Breast epithelium (tissue), 4 donors: ENCODE measurements around the gene HOXB9. TPM values are rescaled to one million over a fixed set of nuclear protein-coding genes. Genes with fewer than 3 reads are reported as not detected.

Experiments used
- DNase-seq, 2 donors: peaks; one replicate each; pipeline ENCODE4 v3.0.0-alpha.2; 2019; ENCODE audit warnings: low spot score in 2 of 2
- H3K27ac ChIP-seq, 2 donors: fragments of 200-600 bp; sonication (generic) in 1 of 2; one replicate each; pipeline ENCODE4 v1.5.1; 2016 to 2019; ENCODE audit warnings: mild to moderate bottlenecking in 1 of 2
- H3K27me3 ChIP-seq, 2 donors: fragments of 200-600 bp; sonication (generic) in 1 of 2; one replicate each; pipeline versions ENCODE4 v1.5.1 to v1.6.0; 2017 to 2019; ENCODE audit warnings: control low read depth in 1 of 2, mild to moderate bottlenecking in 1 of 2
- H3K36me3 ChIP-seq: fragments of 200-600 bp; one replicate; pipeline ENCODE4 v1.5.1; 2019
- H3K4me1 ChIP-seq, 2 donors: fragments of 200-600 bp; sonication (generic); one replicate each; pipeline ENCODE4 v1.5.1; 2016 to 2019; ENCODE audit warnings: control low read depth in 1 of 2
- H3K4me3 ChIP-seq, 3 donors: fragments of 200-600 bp; sonication (generic); 1 replicate in 2 of 3; 2 replicates in 1 of 3; pipeline ENCODE4 v1.5.1; 2016 to 2019; ENCODE audit warnings: mild to moderate bottlenecking in 3 of 3, moderate library complexity in 2 of 3
- H3K9me3 ChIP-seq, 2 donors: fragments of 200-600 bp; sonication (generic) in 1 of 2; one replicate each; pipeline ENCODE4 v1.5.1; 2016 to 2019; ENCODE audit warnings: control low read depth in 1 of 2
- CTCF ChIP-seq, 3 donors: fragments of 450-650 bp; IDR thresholded peaks; one replicate each; pipeline ENCODE4 v1.5.1; 2016 to 2017; ENCODE audit warnings: antibody characterized with exemption in 3 of 3, mild to moderate bottlenecking in 3 of 3, moderate library complexity in 3 of 3
- POLR2A ChIP-seq: fragments of 450-650 bp; IDR thresholded peaks from one replicate; pipeline ENCODE4 v1.6.1; 2016; ENCODE audit warnings: antibody characterized with exemption, mild to moderate bottlenecking, moderate library complexity
- POLR2AphosphoS5 ChIP-seq, 3 donors: sonication (generic); formaldehyde crosslinking; IDR thresholded peaks; one replicate each; pipeline ENCODE4 v1.6.1; 2017; ENCODE audit warnings: antibody characterized with exemption in 3 of 3
- intact Hi-C: fragments of 100-400 bp; cut with DNase I; formaldehyde crosslinking; loops from one replicate; pipeline ENCODE4 v1.15.1; 2023; ENCODE audit warnings: low total_unique reads
- total RNA-seq, 3 donors: library from RNA; depleted of rRNA; stranded (reverse); fragments of >200 nt; gene quantifications; one replicate each; pipeline ENCODE4 v1.1.0, GENCODE V29; 2016

HOXB9 gene
- total RNA-seq, 3 donors from 2014 or later = 0.32 to 0.44 (median 0.33) TPM

- Histone ChIP-seq H3K4me3 (peak overlapping the region; percentile 54 to 78 (median 68)), H3K36me3 (no peaks in the 10 kb centered on the region), H3K9me3 (no peaks in the 10 kb centered on the region), H3K27ac (peak overlapping the region in 1 of 2 donors; percentile 43), H3K27me3 (peaks cover 19 to 97% of the 10 kb centered on the region in 2 donors), H3K4me1 (no peaks in the 10 kb centered on the region)
- no peak for DNase-seq
- intact Hi-C loops = no loop called here
- no peak for TF ChIP-seq POLR2A
- TF ChIP-seq POLR2AphosphoS5 (IDR thresholded peaks at IDR 0.05) = no peak
- TF ChIP-seq CTCF (IDR thresholded peaks at IDR 0.05) = no peak
Observed at GRCh38 chr17:48611681-48612455, 14.3 kb downstream of the HOXB9 start.

DNA sequence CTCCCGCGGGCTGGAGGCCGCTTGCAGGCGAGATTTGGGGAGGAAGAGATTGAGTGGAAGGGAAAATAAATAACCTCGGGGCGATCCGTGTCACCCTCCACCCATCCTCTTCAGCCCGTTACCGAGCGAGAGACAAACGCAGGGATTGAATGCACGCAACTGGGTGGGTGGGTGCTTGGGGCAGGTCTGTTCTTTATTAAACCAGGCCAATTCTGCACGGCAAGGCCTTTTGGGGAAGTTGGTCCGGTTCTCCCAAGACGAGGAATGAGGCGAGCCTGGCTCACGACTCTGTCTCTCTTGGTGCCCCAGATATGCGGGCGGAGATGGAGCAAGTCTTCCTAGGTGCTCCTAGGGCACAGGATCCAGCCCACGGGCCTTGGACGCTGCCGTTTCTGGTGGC, 14.9 kb downstream of the HOXB9 start:
- peaks cover 15 to 97% of the 10 kb centered on the region in 2 donors for H3K27me3 ChIP-seq
- no peaks in the 10 kb centered on the region for H3K36me3 ChIP-seq
- peak overlapping the region in 1 of 2 donors; percentile 81 for H3K27ac ChIP-seq
- H3K9me3 ChIP-seq = no peaks in the 10 kb centered on the region
- intact Hi-C loops = no loop called here
- TF ChIP-seq POLR2AphosphoS5 (IDR thresholded peaks at IDR 0.05) (no peak), POLR2A (no peak), CTCF (IDR thresholded peaks at IDR 0.05) (no peak)
- no peaks in the 10 kb centered on the region for H3K4me1 ChIP-seq
- peak overlapping the region; percentile 54 to 78 (median 68) for H3K4me3 ChIP-seq
- DNase-seq = no peak

- intact Hi-C loops = no loop called here
- Histone ChIP-seq H3K36me3 (no peaks in the 10 kb centered on the region), H3K4me3 (peak within 1 kb of the TSS; percentile 54 to 78 (median 68)), H3K27me3 (peaks cover 16 to 97% of the 10 kb centered on the region in 2 donors), H3K9me3 (no peaks in the 10 kb centered on the region), H3K27ac (peak within 1 kb of the TSS; percentile 45 to 81), H3K4me1 (no peaks in the 10 kb centered on the region)
- no peak for DNase-seq
- no peak for TF ChIP-seq CTCF (IDR thresholded peaks at IDR 0.05)
- TF ChIP-seq POLR2AphosphoS5 (IDR thresholded peaks at IDR 0.05) = peak in 1 of 3 donors; percentile 11
Observed at GRCh38 chr17:48610282-48611211, 15.6 kb downstream of the HOXB9 start, which contains the start of gene HOXB7. TSS of gene HOXB7 (minus strand) at chr17:48611017. CDS start at chr17:48610918, 99 bp downstream.

GRCh38 chr17:48609759-48610281, 16.3 kb downstream of the HOXB9 start:
- Histone ChIP-seq H3K36me3 (no peaks in the 10 kb centered on the region), H3K27ac (peak overlapping the region; percentile 45 to 81), H3K4me1 (no peaks in the 10 kb centered on the region), H3K27me3 (peaks cover 16 to 97% of the 10 kb centered on the region in 2 donors), H3K4me3 (peak overlapping the region; percentile 54 to 78 (median 68)), H3K9me3 (no peaks in the 10 kb centered on the region)
- no peak for DNase-seq
- intact Hi-C loops = no loop called here
- TF ChIP-seq CTCF (IDR thresholded peaks at IDR 0.05) (no peak), POLR2A (no peak), POLR2AphosphoS5 (IDR thresholded peaks at IDR 0.05) (no peak)
